Natural killer cell (primary cell): Measurements from ENCODE around the gene KNL1. TPM values are rescaled to one million over a fixed set of nuclear protein-coding genes. Genes with fewer than 3 reads are reported as not detected.

ENCODE experiments used
- ATAC-seq, 3 donors: fragments of 150-1000 bp in 2 of 3; fragments of 200-7000 bp in 1 of 3; cut with Tn5 transposase; 1 replicate in 1 of 3; 2 replicates in 2 of 3; pipeline ENCODE4 v1.10.0; 2021; ENCODE audit warnings: mild to moderate bottlenecking in 2 of 3, moderate library complexity in 2 of 3
- DNase-seq, 2 donors: peaks; one replicate each; pipeline versions ENCODE4 v3.0.0 to v3.0.0-alpha.2; 2013 to 2021; ENCODE audit warnings: mixed read lengths in 1 of 2
- H3K27ac ChIP-seq: one replicate; pipeline ENCODE4 v1.5.1; 2013; ENCODE audit warnings: mild to moderate bottlenecking, low read length
- H3K27me3 ChIP-seq: one replicate; pipeline ENCODE4 v1.6.1; 2013; ENCODE audit warnings: low read length; ENCODE audit not compliant: control insufficient read depth, insufficient read depth
- H3K36me3 ChIP-seq: one replicate; pipeline ENCODE4 v1.6.1; 2013; ENCODE audit warnings: low read length; ENCODE audit not compliant: control insufficient read depth, insufficient read depth
- H3K4me1 ChIP-seq: one replicate; pipeline ENCODE4 v1.6.1; 2013; ENCODE audit warnings: low read length; ENCODE audit not compliant: control insufficient read depth, insufficient read depth
- H3K4me3 ChIP-seq: one replicate; pipeline ENCODE4 v1.5.1; 2013; ENCODE audit warnings: low read length
- H3K9me3 ChIP-seq: one replicate; pipeline ENCODE4 v1.6.1; 2013; ENCODE audit warnings: low read length; ENCODE audit not compliant: control insufficient read depth, insufficient read depth
- H3K27ac Mint-ChIP-seq, 2 donors: one replicate each; pipeline ENCODE4 v1.8.0; 2022; ENCODE audit warnings: mild to moderate bottlenecking in 2 of 2, mixed read lengths in 2 of 2, moderate library complexity in 1 of 2
- H3K27me3 Mint-ChIP-seq, 2 donors: one replicate each; pipeline ENCODE4 v1.8.0; 2022; ENCODE audit warnings: low read depth in 2 of 2, mixed read lengths in 2 of 2
- H3K36me3 Mint-ChIP-seq: one replicate; pipeline ENCODE4 v1.8.0; 2022; ENCODE audit warnings: mixed read lengths
- H3K4me1 Mint-ChIP-seq, 2 donors: one replicate each; pipeline ENCODE4 v1.8.0; 2022; ENCODE audit warnings: mixed read lengths in 2 of 2
- H3K4me3 Mint-ChIP-seq: one replicate; pipeline ENCODE4 v1.8.0; 2022; ENCODE audit warnings: mild to moderate bottlenecking, moderate library complexity, mixed read lengths
- H3K9me3 Mint-ChIP-seq, 2 donors: one replicate each; pipeline ENCODE4 v1.8.0; 2022; ENCODE audit warnings: mixed read lengths in 2 of 2
- WGBS: methylation state at CpG from one replicate; pipeline ENCODE4 v1.1.7; 2013; ENCODE audit warnings: missing lambda C conversion rate; ENCODE audit not compliant: insufficient coverage; 5-methylcytosine and 5-hydroxymethylcytosine counted together
- intact Hi-C: fragments of 100-400 bp; cut with micrococcal nuclease; formaldehyde crosslinking; loops from one replicate; pipeline ENCODE4 v1.14.2; 2022
- total RNA-seq, 4 donors: library from RNA; stranded (reverse); fragments of 120-200 nt in 1 of 4; gene quantifications; one replicate each; pipeline versions ENCODE4 v1.2.3 to v1.2.4, GENCODE V29; 2013 to 2022
- TF ChIP-seq, protein P1 (sequence below): fragments of 200-600 bp; IDR thresholded peaks from one replicate; pipeline ENCODE4 v1.8.0; 2022; ENCODE audit warnings: antibody characterized with exemption

The KNL1 gene, protein sequence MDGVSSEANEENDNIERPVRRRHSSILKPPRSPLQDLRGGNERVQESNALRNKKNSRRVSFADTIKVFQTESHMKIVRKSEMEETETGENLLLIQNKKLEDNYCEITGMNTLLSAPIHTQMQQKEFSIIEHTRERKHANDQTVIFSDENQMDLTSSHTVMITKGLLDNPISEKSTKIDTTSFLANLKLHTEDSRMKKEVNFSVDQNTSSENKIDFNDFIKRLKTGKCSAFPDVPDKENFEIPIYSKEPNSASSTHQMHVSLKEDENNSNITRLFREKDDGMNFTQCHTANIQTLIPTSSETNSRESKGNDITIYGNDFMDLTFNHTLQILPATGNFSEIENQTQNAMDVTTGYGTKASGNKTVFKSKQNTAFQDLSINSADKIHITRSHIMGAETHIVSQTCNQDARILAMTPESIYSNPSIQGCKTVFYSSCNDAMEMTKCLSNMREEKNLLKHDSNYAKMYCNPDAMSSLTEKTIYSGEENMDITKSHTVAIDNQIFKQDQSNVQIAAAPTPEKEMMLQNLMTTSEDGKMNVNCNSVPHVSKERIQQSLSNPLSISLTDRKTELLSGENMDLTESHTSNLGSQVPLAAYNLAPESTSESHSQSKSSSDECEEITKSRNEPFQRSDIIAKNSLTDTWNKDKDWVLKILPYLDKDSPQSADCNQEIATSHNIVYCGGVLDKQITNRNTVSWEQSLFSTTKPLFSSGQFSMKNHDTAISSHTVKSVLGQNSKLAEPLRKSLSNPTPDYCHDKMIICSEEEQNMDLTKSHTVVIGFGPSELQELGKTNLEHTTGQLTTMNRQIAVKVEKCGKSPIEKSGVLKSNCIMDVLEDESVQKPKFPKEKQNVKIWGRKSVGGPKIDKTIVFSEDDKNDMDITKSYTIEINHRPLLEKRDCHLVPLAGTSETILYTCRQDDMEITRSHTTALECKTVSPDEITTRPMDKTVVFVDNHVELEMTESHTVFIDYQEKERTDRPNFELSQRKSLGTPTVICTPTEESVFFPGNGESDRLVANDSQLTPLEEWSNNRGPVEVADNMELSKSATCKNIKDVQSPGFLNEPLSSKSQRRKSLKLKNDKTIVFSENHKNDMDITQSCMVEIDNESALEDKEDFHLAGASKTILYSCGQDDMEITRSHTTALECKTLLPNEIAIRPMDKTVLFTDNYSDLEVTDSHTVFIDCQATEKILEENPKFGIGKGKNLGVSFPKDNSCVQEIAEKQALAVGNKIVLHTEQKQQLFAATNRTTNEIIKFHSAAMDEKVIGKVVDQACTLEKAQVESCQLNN (N-terminal part only)
- total RNA-seq = 1 to 10 TPM; 2.4 to 4.1 (median 3.6) TPM
- total RNA-seq (2013) = 3.9 TPM

DNA sequence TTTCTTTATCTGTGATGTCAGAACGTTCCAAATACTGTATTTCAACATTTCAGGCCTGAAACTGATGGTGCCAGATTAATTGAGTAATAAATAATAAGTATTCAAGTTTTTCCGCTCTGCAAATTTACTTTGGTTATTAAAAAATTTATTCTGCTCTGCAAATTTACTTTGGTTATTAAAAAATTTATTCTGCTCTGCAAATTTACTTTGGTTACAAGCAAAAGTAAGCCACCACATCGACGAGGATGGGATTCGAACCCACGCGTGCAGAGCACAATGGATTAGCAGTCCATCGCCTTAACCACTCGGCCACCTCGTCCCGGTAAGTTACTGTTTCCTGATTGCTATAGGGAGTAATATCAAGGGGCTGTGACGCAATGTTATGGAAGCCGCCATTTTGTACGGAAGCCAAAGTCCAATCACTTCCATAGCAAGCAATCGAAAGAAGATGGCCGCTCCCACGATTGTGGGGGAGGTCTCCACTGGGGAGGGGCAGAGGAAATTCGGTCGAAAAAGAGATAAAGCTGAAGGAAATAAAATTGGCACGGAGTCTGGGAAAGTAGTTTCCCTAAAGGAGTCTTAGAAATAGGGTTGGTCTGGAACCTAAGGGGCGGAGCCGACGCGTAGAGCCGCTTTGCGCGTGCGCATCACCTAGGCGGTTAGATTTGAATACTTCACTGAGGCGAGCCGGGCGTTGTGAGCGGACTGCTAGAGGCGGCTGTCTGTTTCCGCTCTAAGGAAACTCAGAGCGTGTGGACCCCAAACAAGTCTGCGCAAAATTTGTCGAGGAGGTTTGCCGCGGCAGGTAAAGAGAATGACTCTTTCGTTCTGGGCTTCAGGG lies at the start of gene KNL1:
Gene KNL1 (plus strand): TSS at position 662 of the 841 bp plus-strand sequence. CDS start 8,683 bp downstream, outside the sequence.
- ATAC-seq (peak; percentile 82 to 89 (median 84)), DNase-seq (peak; percentile 87 to 95)
- H3K9me3 ChIP-seq = no peaks in the 10 kb centered on the region
- no peaks in the 10 kb centered on the region for H3K36me3 Mint-ChIP-seq
- H3K27me3 ChIP-seq = no peaks in the 10 kb centered on the region
- no peaks in the 10 kb centered on the region for H3K9me3 Mint-ChIP-seq
- TF ChIP-seq, protein P1, sequence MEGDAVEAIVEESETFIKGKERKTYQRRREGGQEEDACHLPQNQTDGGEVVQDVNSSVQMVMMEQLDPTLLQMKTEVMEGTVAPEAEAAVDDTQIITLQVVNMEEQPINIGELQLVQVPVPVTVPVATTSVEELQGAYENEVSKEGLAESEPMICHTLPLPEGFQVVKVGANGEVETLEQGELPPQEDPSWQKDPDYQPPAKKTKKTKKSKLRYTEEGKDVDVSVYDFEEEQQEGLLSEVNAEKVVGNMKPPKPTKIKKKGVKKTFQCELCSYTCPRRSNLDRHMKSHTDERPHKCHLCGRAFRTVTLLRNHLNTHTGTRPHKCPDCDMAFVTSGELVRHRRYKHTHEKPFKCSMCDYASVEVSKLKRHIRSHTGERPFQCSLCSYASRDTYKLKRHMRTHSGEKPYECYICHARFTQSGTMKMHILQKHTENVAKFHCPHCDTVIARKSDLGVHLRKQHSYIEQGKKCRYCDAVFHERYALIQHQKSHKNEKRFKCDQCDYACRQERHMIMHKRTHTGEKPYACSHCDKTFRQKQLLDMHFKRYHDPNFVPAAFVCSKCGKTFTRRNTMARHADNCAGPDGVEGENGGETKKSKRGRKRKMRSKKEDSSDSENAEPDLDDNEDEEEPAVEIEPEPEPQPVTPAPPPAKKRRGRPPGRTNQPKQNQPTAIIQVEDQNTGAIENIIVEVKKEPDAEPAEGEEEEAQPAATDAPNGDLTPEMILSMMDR = no peak
- no peaks in the 10 kb centered on the region for H3K36me3 ChIP-seq
- peak within 1 kb of the TSS; percentile 99 to 100 for H3K27ac Mint-ChIP-seq
- H3K4me1 Mint-ChIP-seq = peaks cover 28 to 30% of the 10 kb centered on the region in 2 donors
- peak within 1 kb of the TSS; percentile 95 for H3K27ac ChIP-seq
- peak within 1 kb of the TSS; percentile 99 for H3K4me3 Mint-ChIP-seq
- intact Hi-C loops = loop anchor here (5.0 kb wide), 1 partner anchor 183 kb away; no protein-coding TSS in a partner anchor
- peaks cover 0 to 3% of the 10 kb centered on the region in 2 donors for H3K27me3 Mint-ChIP-seq
- WGBS = 3% methylated on average over 40 of the region's 41 CpGs
- H3K4me3 ChIP-seq = peak within 1 kb of the TSS; percentile 89
- H3K4me1 ChIP-seq = peaks cover 9% of the 10 kb centered on the region

DNA sequence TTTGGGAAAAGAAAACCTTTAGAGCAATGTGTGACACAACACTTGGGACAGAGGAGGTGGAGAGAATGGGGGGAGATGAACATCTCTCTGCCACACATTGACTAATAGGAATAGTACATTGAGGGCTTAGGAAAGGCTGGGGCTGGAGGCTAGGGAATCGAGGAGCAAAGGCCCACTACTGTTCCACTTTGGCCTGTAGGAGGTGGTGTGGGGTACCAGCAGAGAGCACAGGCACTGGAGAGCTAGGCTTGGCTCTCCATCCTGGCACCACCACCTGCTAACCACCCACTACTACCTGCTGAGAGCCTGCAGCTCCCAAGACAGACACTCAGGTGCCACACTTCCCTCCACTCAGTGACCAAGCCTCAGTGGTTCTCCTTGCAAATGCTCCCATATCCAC lies 48.6 kb upstream of the KNL1 start:
- 100% methylated on average over 1 of the region's 1 CpG for WGBS
- no peaks in the 10 kb centered on the region for H3K9me3 Mint-ChIP-seq
- no peak overlapping the region for H3K4me3 ChIP-seq
- no peaks in the 10 kb centered on the region for H3K36me3 Mint-ChIP-seq
- H3K27ac ChIP-seq = no peak overlapping the region
- intact Hi-C loops = no loop called here
- ATAC-seq (no peak), DNase-seq (no peak)
- no peaks in the 10 kb centered on the region for H3K27me3 Mint-ChIP-seq
- H3K4me1 Mint-ChIP-seq = peaks cover 5 to 17% of the 10 kb centered on the region in 2 donors
- no peaks in the 10 kb centered on the region for H3K36me3 ChIP-seq
- no peak overlapping the region for H3K27ac Mint-ChIP-seq
- H3K4me1 ChIP-seq = peaks cover 9% of the 10 kb centered on the region
- H3K9me3 ChIP-seq = no peaks in the 10 kb centered on the region
- no peak overlapping the region for H3K4me3 Mint-ChIP-seq
- H3K27me3 ChIP-seq = no peaks in the 10 kb centered on the region
- TF ChIP-seq, protein P1 = no peak

DNA sequence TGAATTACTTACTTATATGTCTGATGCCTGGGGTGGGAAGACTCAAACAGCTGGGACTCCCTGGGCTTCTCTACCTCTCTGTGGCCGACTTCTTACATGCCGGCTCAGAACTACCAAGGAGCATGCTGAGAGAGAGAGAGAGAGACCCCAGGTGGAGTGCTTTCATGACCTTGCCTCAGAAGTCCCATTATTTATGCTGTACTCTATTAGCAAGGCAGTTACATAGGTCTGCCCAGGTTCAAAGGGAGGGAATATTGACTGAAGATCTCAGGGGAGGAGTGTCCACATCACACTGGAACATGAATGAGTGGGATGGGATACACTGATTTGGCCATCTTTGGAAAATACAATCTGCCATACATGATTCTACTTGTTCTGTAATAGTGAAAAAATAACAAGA lies 45.4 kb upstream of the KNL1 start:
- Histone ChIP-seq H3K4me1 (peaks cover 6% of the 10 kb centered on the region), H3K36me3 (peaks cover 8% of the 10 kb centered on the region), H3K27me3 (no peaks in the 10 kb centered on the region), H3K4me3 (no peak overlapping the region), H3K9me3 (no peaks in the 10 kb centered on the region), H3K27ac (no peak overlapping the region)
- Mint-ChIP-seq H3K27me3 (no peaks in the 10 kb centered on the region), H3K36me3 (no peaks in the 10 kb centered on the region), H3K4me3 (no peak overlapping the region), H3K27ac (no peak overlapping the region), H3K4me1 (peaks cover 5 to 13% of the 10 kb centered on the region in 2 donors), H3K9me3 (no peaks in the 10 kb centered on the region)
- DNase-seq = no peak
- TF ChIP-seq, protein P1 = no peak
- WGBS = 97% methylated on average over 2 of the region's 2 CpGs
- intact Hi-C loops = no loop called here
- no peak for ATAC-seq
